GM18508 (cell line): ENCODE measurements around the gene MYH3.
"Not testable (repeated sequence)": the region's sequence is repeated elsewhere in the genome, so short reads cannot be mapped to it uniquely, and the experiment has no call there.

ENCODE experiments used
- ATAC-seq: cut with Tn5 transposase; IDR thresholded peaks from one replicate; pipeline ENCODE4 v1.9.1; 2021; ENCODE audit warnings: moderate number of reproducible peaks; ENCODE audit not compliant: insufficient read depth, unreplicated experiment

The MYH3 gene

DNA sequence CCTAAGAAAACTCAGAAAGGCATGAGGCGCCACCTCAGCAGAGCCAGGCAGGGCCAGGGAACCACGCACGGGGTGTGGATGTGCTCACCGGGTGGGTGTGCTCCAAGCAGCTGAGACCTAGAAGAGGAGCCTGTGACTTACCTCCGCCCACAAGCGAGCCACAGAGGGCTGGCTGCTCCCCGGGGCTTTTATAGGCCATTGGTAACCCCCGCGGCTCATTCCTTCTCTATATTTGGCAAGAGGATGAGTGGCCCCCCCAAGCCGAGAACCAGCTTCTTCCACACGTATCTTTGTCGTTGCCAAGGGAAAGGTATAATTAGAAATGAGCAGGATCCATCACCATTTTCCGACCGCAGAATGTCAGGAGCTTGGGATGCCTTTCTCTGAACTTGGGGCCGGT, at the start of gene MYH3:
Gene MYH3 (minus strand): TSS at position 162 of the 400 bp plus-strand sequence. CDS start 2,245 bp downstream, outside the sequence.
- no peak for ATAC-seq

DNA sequence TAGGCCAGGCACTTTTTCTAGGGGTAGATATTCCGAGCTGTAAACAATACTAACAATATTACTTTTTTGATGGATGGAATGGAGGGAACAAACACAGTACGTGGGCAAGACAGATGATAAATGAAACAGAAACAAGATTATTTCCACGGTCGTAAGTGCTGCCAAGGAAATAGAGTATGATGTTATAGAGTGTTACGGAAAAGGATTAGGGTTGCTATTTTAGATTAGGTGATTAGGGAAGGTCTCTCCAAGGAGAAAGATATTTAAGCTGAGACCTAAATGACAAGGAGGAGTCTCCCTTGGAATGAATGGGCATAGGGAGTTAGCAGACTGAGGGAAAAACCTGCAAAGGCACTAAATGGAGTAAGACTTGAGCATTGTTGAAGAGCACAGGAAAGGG, 48.6 kb upstream of the MYH3 start:
- ATAC-seq: no peak

DNA sequence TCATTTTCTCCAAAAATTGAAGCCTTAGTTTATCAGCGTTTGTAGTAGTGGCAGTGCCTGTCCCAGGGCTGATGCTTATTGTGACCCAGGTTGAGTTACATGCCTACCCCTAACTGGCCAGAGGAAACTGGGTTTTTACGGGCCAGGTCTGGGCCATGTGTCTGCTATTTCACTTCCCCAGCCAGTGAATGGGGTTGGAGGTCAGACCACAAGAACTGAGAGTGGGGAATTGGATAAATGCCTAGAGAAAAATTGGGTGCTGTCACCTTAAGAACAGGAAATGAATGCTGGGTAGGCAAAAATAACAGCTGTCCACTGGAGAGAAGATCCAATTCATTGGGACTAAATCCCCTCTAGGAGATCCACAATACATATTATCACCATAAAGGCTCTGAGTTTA, 45.5 kb upstream of the MYH3 start:
- ATAC-seq: no peak

DNA sequence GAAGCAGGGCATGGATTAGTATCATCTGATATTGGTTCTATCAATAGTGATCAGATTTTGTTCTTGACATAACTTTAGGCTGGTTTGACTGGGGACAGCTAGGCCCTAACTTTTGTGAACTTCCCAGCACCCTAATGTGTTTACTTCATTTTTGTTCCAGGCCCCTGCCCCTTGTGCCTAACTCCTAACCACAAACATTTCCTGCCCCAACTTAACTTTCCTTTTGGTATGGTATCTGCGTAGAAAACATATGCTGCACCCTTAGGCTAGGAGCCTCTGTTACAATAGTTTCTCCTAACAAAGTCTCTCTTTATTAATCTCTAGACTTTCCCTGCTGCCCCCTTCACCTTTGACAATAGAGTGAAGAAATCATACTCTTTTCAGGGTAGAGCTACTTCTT, 42.7 kb upstream of the MYH3 start:
- ATAC-seq: no peak

DNA sequence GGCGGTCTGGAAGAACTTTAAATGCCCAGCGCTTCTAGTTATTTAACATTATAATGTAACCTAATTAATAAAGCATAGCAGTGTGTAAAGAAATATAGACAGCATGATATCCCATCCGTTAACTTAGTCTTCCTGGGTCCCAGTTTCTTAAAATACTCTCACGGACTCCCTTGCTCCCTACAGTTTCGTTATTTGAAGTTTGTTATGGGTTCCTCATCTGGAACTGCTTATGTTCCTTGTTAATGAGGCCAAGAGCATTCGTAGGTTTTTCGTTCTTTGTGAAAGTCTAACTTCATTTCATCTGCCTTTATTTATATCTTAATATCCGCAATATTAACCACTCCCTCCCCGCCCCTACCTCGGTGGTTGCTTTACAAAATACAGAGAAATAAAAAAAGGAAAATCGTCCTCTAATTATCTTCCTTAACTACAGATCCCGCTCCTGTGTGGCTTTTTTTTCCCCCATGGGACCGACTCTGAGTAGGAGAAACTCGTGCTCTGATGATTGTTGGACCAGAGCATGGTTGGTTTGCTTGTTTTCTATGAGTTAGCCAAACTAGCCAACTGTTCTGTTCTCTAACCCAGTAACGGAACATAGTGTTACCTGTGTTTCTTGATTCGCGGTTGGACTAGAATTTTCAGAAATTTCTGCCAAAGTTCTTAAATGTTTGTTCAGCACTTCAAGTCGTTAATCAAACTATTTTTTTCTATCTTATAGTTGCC, 41.1 kb upstream of the MYH3 start:
- ATAC-seq: no peak

DNA sequence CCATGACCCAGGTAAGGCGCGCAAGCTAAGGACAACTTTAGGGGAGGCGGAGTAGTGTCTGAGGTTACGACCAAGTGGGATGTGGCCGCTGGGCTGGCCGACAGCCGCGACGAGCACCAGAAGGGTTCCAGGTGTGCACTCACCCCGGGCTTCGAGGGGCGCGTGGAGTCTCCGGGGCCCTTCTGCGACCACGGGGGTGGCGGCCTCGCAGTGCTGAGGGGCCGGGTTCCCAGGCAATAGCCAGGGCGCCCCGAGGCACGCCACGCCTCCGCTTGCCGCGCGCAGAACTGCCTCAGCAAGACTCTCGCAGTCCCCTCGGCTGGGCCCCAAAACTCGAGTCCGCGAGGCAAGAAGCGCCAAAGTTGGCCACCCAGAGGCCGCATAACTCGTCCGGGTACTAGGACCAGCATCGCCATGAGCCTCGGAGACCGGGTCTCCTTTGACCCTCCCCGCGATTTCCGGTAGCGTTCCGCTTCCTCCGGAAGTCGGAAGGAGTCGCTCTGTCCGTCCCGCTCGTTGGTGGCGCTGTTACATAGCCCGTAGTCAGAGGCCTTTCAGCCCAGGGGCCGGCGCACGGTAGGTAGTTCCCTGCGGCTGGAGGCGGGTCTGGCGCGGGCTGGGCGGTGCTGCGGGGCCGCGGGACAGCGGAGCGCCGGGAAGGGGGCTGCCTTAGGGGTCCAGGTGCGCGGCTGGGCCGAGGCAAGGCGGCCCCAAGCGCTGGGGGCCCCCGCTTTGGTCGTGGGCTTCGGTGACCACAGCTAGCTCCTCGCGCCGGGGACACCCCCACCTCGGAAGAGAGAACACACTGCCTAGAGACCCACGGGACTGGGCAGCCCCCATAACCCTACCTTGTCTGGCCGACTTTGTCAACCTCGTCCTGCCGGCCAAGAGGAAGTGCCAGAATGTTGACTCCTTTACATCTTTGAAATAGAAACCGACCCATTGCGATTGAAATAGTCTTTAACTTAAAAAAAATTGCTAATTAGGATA, 40.3 kb upstream of the MYH3 start, which contains the start of the genes ADPRM and SCO1:
Gene ADPRM (plus strand): TSS at position 503 of the 990 bp plus-strand sequence. CDS start 7,333 bp downstream, outside the sequence.
Gene SCO1 (minus strand): TSS at position 442 of the 990 bp plus-strand sequence. CDS start 26 bp downstream, at position 416.
- peak; percentile 85 for ATAC-seq

DNA sequence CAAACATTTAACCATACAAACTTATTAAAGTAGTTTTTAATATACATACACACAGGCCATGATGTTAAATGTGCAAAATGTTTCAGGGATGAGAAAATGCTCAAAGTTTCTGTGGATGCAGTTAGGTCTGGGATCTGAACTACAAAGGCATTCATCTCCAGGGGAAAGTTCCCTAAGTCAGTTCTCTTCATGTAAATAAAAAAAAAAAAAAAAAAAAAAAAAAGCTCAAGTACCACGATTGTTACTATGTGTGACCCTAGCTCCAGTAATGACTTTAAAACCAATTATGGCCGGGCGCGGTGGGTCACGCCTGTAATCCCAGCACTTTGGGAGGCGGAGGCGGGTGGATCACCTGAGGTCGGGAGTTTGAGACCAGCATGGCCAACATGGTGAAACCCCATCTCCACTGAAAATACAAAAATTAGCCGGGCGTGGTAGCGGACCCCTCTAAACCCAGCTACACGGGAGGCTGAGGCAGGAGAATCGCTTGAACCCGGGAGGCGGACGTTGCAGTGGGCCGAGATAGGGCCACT, 38.8 kb upstream of the MYH3 start:
- not testable (repeated sequence) for ATAC-seq

DNA sequence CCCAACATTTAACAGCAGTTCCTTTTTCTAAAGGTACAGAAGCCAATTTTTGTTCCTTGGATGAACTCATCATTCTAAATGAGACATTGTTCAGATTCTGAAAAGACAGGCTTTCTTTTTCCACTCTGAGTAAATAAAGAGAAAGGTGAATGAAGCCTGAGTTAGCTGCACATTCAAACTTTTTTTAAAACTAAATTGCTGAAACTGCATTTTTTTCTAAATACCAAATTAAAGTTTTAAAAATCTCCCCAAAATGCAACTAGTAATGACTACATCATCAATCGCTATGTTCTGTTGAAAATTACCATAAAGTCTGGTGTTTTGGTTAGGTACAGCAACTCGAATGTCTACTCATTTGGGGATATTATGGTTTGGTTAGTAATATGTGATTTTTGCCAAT, 30.4 kb upstream of the MYH3 start:
- ATAC-seq: no peak

DNA sequence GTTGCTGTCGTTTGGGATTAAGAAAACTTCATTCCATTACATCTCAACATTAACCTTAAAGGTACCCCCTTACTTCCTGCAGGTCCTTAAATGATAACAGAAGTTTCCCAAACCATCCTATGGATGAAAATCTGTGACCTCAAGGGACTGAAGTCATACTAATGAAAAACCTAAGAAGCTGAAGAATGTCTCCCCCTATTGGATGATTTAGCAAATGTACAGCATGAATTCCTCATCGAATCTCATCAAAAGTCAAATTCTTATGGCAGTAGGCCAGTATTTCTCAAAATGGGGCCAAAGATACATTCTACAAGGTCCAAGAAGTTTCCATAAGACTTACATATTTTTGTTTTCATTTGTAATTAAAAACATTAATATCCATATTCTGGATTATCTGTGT, 26.7 kb upstream of the MYH3 start:
- ATAC-seq: no peak

DNA sequence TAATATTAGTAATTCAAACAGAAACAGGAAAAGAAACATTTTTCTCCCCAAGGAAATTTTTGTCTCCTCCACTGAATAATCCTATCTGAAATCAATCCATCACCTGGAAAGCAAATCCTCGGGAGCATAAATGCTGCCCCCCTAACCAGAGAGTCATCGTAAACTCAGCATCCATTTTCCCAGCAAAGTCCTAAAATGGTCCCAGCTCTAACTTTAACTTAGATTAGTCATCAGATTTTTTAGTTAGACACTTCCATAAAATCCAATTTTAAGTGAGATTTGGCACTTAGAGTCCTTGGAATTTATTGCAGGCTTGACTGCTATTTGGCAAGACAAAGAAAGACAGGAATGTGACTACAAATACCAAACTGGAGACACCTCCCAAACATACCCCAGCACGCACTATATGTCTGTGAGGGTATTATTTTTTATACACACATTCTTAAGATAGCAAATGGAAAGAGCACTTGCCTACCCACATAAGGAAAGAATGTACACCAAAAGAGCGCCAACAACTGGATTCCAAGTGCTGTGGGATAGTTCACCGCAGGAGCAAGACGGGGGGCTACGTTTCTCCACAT, 24.8 kb upstream of the MYH3 start:
- ATAC-seq: no peak

DNA sequence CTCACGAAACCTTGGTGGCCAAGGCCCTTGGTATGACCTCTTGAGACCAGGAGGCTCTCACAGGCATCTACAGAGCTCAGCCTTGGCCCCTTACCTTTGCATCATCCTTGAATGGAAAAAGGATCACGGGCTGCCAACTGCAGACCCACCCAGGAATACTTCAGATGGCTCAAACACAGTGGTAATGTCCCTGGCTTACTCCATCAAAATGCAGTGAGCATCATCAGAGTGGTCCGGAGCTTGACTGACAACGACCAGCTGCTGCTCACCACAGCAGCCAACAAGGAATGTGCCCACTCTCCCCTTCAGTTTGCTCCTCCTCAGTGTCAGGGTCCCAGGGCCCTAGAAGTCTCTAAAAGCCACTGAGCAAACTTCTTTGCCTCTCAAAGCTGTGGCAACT, 17.6 kb upstream of the MYH3 start:
- no peak for ATAC-seq

DNA sequence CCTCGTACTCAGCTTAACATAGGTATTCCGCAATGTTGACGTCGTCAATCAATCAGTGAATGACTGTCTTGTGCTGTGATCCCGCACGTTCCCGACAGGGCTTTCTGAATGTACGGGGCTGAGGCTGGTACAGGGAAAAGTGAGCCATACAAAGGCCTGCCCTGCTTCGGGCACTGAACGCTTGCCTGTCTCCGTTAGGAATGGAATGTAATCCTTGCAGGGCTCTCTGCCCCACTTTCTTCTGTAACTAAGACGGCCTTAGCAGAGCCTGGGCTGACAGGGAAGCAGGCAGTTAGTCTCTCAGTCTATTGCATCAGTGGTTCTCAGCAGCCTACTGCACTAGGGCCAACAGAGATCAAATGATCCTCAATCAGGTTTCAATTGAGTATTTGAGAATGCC, 16.2 kb upstream of the MYH3 start:
- no peak for ATAC-seq

DNA sequence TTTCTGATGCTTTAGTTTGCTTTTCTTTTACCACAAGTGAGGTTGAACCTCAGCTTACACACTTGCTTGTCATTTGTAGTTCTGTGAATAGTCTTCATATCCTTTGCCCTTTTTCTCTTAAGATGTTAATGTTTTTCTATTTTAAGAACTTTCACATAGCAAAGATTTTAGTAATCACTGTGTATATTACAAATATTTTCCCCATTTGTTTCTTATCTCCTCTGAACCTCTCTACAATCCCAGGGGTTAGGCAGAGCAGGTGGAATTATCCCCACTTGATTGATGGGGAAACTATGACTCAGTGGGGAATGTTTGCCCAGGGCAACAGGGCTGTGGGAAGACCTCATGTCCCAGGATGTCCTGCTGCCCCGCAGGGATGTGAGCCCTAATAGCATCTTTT, 11.7 kb upstream of the MYH3 start:
- ATAC-seq: no peak

DNA sequence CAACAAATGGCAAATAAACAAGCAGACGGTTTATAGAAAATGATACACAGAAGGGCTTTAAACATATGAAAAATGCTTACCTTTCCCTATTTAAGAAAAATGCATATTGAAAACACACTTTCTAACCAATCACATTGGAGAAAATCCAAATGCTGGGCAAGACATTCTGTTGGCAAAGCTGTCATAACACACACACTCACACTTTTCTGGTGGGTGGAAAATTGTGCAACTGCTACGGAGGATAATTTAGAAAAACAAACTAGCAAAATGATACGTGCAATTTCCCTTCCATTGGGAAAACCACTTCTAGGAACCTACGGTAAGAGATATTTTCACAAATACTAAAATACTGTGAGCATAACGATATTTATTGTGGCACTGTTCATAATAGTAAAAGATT, 9.8 kb upstream of the MYH3 start:
- ATAC-seq: no peak

DNA sequence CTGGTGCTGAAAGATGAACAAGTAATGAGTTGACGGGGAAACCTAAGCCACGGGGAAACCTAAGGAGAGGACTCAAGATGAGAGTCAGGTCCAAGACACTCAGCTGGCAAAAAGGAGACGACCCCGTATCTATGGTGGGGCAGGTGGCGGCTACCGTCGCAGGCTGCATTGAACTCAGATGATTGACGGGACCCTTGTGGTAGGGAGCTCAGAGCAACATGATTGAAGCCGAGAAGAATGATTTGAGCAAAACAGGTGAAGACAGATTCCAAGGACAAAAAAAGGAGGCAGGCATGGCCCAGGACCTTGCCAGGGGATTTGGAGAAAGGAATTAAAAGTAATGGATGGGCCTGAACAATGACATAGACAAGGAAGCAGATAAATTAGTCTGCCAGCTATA, 7.5 kb upstream of the MYH3 start:
- no peak for ATAC-seq

DNA sequence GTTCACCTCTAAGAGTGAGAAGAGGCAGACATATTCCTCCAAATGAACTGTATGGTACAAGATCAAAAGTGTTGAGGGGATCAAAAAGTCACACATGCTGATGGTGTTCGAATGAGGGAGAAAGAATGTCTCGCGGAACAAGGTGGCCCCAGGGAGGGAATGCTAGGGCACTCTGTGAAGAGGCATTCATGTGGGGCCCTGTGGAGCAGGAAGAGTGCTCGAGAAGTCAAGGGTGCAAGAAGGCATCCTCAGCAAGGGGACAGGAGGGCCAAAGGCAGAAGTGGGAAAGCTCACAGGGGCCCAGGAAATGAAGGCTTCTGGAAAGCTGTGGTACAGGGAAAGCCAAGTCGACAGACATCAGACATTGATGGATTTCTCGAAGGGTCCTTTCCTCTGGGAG, 6.1 kb upstream of the MYH3 start:
- no peak for ATAC-seq

DNA sequence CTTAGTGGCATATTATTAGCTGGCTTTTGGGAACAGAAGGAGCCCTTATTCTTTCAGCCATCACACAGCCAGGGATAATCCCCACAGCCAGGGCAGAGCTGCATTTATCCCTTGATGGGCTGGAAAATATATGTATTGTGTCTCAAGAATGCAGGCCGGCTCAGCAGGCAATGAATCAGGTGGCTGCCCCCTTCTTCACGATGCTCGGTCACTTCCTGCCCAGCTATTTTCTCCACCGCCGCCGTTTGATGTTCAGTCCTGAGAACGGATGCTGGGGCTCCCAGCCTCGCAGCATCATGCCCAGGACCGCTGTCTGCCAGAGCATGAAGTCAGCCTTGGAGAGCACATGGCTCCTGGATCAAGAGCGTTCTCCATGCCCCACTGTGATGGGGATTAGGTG, 4.3 kb upstream of the MYH3 start:
- ATAC-seq: no peak

DNA sequence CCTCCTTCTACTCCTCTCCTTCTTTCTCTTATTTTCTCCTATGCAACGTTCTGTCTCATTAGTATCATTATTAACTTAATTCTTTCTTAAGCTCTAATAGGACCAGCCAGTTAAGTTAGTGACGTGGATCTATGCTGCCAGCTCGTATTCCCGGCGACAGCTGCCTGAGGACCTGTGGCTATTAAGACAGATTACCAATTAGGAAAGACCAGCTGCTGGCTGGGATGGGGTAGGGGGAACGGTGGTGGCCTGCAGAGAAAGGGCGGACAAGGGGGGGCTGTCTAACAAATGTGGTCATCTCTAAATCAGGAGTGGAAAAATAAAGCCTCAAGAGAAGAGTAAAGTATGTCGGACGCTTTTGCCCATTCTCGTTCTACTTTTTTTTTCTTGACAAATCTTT, 770 bp upstream of the MYH3 start:
- no peak for ATAC-seq

DNA sequence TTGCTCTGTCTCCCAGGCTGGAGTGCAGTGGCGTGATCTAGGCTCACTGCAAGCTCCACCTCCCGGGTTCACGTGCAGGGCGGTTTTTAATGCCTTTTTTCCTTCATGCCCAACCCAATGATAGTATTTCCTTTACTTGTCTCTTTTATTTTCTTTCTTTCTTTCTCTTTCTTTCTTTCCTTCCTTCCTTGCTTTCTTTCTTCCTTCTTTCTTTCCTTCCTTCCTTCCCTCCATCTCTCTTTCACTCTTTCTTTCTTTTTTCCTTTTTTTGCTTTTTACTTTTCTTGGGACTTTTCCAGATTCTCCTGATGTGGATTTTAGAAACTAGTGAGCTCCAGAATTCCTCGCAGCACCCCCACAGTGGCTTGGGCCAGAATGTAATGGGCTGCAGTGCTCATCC, 3.1 kb downstream of the MYH3 start:
- ATAC-seq: no peak

DNA sequence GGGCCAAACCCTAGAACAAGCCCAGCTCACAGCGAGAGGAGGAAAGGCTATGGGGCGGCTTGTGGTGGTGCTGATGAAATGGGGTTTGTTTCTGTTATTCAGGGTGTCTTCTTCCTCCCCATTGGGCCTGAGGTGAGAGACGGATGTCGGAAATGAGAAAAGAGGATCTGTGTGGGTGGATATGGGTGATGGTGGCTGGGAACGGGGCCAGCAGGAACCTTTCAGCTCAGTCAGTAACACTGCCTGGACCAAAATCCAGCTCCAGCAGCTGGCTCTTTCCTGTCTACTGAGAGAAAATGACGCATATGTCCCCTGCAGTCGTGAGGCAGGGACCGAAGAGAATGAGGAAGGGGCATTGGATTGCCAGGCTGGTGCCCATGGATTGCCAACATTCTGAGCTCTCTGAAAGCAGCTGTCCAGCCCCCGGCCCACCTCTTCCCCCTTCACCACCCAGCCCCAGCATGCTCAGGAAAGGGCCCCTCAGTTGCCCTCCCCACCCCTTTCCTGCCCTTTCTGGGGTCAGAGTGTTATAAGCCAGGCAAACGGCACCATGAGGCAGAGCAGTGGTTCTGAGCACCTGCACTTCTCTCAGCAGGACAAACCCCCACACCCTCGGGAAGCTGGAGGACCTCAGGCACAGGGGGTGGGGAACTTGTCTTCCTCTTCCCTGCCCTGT, 4.0 kb downstream of the MYH3 start:
- ATAC-seq: no peak
